ENCODE measurements around the gene DGKQ. TPM values are rescaled to one million over a fixed set of nuclear protein-coding genes. Genes with fewer than 3 reads are reported as not detected.
"Not testable (repeated sequence)": the region's sequence is repeated elsewhere in the genome, so short reads cannot be mapped to it uniquely, and the experiment has no call there.

The DGKQ gene
- total RNA-seq, 1 donor from 2014 or later, result 14.8 TPM

GRCh38 chr4:984336-985054 lies 11.1 kb upstream of the DGKQ start:
- Histone ChIP-seq H3K27me3 (ENCODE audit: control insufficient read depth, insufficient read depth, low read length) (no peaks in the 10 kb centered on the region), H3K4me3 (ENCODE audit: low read depth, low read length) (no peak overlapping the region), H3K36me3 (ENCODE audit: control insufficient read depth, insufficient read depth, low read length) (no peaks in the 10 kb centered on the region)
- no peak for DNase-seq (ENCODE audit: low read depth)
- TF ChIP-seq, protein P1, sequence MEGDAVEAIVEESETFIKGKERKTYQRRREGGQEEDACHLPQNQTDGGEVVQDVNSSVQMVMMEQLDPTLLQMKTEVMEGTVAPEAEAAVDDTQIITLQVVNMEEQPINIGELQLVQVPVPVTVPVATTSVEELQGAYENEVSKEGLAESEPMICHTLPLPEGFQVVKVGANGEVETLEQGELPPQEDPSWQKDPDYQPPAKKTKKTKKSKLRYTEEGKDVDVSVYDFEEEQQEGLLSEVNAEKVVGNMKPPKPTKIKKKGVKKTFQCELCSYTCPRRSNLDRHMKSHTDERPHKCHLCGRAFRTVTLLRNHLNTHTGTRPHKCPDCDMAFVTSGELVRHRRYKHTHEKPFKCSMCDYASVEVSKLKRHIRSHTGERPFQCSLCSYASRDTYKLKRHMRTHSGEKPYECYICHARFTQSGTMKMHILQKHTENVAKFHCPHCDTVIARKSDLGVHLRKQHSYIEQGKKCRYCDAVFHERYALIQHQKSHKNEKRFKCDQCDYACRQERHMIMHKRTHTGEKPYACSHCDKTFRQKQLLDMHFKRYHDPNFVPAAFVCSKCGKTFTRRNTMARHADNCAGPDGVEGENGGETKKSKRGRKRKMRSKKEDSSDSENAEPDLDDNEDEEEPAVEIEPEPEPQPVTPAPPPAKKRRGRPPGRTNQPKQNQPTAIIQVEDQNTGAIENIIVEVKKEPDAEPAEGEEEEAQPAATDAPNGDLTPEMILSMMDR (IDR thresholded peaks at IDR 0.05; ENCODE audit: insufficient read depth, low read length, poor library complexity, severe bottlenecking), result no peak

DNA sequence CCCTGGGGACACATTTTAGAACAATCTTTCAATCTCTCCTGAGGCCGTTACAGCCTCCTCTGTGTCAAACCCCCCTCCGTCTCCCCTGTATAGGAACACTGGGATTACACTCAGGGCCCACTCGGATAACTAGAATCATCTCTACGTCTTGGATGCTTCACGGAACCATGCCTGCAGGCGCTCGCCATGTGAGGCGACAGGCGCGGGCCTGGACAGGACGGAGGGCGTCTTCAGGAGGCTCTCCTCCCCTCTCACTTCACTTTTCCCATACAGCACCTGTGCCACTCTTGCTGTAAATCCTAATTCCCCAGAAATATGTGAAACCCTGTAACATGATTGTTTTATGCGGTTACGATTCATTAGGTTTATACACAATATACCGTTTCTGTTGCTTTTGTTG lies 9.4 kb upstream of the DGKQ start:
- no peaks in the 10 kb centered on the region for H3K27me3 ChIP-seq (ENCODE audit: control insufficient read depth, insufficient read depth, low read length)
- H3K4me3 ChIP-seq (ENCODE audit: low read depth, low read length), result no peak overlapping the region
- DNase-seq (ENCODE audit: low read depth), result no peak
- TF ChIP-seq, protein P1 (IDR thresholded peaks at IDR 0.05; ENCODE audit: insufficient read depth, low read length, poor library complexity, severe bottlenecking), result no peak
- H3K36me3 ChIP-seq (ENCODE audit: control insufficient read depth, insufficient read depth, low read length), result no peaks in the 10 kb centered on the region

DNA sequence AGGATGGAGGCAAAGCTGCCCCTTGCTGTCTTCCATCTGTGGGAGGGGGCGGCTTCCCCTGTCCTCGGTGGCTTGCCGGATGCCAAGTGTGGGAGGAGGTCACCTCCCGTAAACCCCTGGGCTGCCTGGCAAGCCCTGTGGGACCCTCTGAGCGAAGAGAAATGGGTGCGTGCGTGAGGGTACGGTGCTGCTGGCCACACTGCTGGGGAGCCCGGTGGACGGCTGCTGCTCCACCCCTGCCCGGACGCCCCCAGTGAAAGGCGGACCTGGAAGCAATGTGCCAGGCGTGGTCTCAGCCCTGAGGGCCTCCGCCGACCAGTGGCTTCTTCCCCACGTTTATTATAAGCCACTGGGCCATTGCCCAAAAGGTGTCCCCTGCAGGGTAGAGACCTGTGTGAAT lies 8.9 kb upstream of the DGKQ start:
- TF ChIP-seq, protein P1 (IDR thresholded peaks at IDR 0.05; ENCODE audit: insufficient read depth, low read length, poor library complexity, severe bottlenecking), result no peak

GRCh38 chr4:978957-979701 lies 5.8 kb upstream of the DGKQ start:
- DNase-seq (ENCODE audit: low read depth), result no peak
- TF ChIP-seq, protein P1 (IDR thresholded peaks at IDR 0.05; ENCODE audit: insufficient read depth, low read length, poor library complexity, severe bottlenecking), result no peak
- H3K27me3 ChIP-seq (ENCODE audit: control insufficient read depth, insufficient read depth, low read length), result peaks cover 2% of the 10 kb centered on the region
- H3K4me3 ChIP-seq (ENCODE audit: low read depth, low read length), result no peak overlapping the region
- no peaks in the 10 kb centered on the region for H3K36me3 ChIP-seq (ENCODE audit: control insufficient read depth, insufficient read depth, low read length)

More for the DNA sequence above, 8.9 kb upstream of the DGKQ start:
- H3K36me3 ChIP-seq (ENCODE audit: control insufficient read depth, insufficient read depth, low read length), result no peaks in the 10 kb centered on the region
- H3K4me3 ChIP-seq (ENCODE audit: low read depth, low read length), result no peak overlapping the region
- H3K27me3 ChIP-seq (ENCODE audit: control insufficient read depth, insufficient read depth, low read length), result no peaks in the 10 kb centered on the region
- no peak for DNase-seq (ENCODE audit: low read depth)

DNA sequence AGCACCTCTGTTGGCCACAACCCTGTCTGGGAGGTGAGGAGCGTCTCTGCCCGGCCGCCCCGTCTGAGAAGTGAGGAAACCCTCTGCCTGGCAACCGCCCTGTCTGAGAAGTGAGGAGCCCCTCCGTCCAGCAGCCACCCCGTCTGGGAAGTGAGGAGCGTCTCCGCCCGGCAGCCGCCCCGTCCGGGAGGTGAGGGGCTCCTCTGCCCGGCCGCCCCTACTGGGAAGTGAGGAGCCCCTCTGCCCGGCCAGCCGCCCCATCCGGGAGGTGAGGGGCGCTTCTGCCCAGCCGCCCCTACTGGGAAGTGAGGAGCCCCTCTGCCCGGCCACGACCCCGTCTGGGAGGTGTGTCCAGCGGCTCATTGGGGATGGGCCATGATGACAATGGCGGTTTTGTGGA lies 2.6 kb upstream of the DGKQ start:
- DNase-seq (ENCODE audit: low read depth); H3K4me3 ChIP-seq (ENCODE audit: low read depth, low read length); H3K36me3 ChIP-seq (ENCODE audit: control insufficient read depth, insufficient read depth, low read length); H3K27me3 ChIP-seq (ENCODE audit: control insufficient read depth, insufficient read depth, low read length): not testable (repeated sequence)

- no peak for DNase-seq (ENCODE audit: low read depth)
- peaks cover 2% of the 10 kb centered on the region for H3K27me3 ChIP-seq (ENCODE audit: control insufficient read depth, insufficient read depth, low read length)
- no peak overlapping the region for H3K4me3 ChIP-seq (ENCODE audit: low read depth, low read length)
- TF ChIP-seq, protein P1 (IDR thresholded peaks at IDR 0.05; ENCODE audit: insufficient read depth, low read length, poor library complexity, severe bottlenecking), result no peak
- no peaks in the 10 kb centered on the region for H3K36me3 ChIP-seq (ENCODE audit: control insufficient read depth, insufficient read depth, low read length)
Observed at GRCh38 chr4:974668-975067, 1.3 kb upstream of the DGKQ start.

Data from kidney epithelial cell (primary cell).